ENCODE data around the gene PCLO.
"Not testable (repeated sequence)": the region's sequence is repeated elsewhere in the genome, so short reads cannot be mapped to it uniquely, and the experiment has no call there.

PCLO gene

GRCh38 chr7:83040484-83040883 lies 122.2 kb downstream of the PCLO start:
- no peak for DNase-seq (ENCODE audit: low read depth, low spot score)

GRCh38 chr7:83038787-83039186 lies 123.9 kb downstream of the PCLO start:
- no peak for DNase-seq (ENCODE audit: low read depth, low spot score)

GRCh38 chr7:83036721-83037380 lies 125.8 kb downstream of the PCLO start:
- no peak for DNase-seq (ENCODE audit: low read depth, low spot score)

DNA sequence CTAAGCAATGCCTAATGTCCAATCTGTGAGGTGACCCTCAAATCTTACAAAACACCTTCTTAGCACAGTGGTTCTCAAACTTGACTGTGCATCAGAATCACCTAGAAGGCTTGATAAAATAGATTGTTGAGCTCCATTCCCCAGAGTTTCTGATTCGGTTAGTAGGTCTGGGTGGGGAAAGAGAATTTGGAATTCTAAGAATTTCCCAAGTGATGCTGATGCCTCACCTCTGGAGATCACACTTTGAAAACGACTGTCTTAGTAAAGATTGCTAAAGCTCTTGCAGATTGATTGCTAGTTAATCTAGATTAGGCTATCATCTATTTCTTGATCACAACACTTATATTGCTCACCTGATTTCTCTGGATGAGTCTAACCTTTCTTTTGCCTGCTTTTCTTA lies 126.6 kb downstream of the PCLO start:
- no peak for DNase-seq (ENCODE audit: low read depth, low spot score)

DNA sequence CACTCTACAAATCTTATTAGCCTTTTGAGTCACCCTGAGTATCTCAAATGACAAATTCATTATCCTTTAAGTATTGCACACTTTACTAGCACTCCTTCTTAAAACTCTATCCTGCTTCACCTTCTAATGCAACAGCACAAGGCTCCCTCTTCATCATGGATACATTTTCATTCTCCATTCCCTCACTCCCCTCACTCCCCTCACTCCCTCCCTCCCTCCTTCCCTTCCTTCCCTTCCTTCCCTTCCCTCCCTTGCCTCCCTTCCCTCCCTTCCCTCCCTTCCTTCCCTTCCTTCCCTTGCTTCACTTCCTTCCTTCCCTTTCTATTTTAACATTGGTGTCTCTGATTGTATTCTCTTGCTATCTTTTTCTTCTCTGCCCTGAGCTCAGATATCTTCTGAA lies 130.5 kb downstream of the PCLO start:
- DNase-seq (ENCODE audit: low read depth, low spot score), result no peak

- DNase-seq (ENCODE audit: low read depth, low spot score), result not testable (repeated sequence)
These were observed 138.6 kb downstream of the PCLO start for GRCh38 chr7:83023817-83024665.

GRCh38 chr7:83021032-83021431 lies 141.7 kb downstream of the PCLO start:
- no peak for DNase-seq (ENCODE audit: low read depth, low spot score)

GRCh38 chr7:83020161-83020560 lies 142.5 kb downstream of the PCLO start:
- no peak for DNase-seq (ENCODE audit: low read depth, low spot score)

DNA sequence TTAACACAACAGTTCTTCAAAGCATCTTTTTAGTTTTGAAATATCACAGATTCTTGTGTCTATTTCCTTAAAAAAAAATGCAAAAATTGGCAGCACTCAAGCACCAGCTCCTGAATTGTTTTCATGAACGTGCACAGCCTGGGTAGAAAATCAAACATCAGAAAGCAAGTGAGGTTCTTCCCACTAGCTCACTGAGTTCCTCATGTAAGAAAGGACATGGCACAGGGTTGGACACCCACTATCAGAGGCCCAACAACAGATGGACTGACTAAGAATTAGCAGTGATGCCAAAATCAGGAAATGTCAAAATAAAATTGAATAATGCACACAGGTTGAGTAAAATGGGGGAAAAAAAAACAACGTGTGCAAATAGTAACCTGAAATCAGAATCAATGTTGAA lies 146.8 kb downstream of the PCLO start:
- no peak for DNase-seq (ENCODE audit: low read depth, low spot score)

DNA sequence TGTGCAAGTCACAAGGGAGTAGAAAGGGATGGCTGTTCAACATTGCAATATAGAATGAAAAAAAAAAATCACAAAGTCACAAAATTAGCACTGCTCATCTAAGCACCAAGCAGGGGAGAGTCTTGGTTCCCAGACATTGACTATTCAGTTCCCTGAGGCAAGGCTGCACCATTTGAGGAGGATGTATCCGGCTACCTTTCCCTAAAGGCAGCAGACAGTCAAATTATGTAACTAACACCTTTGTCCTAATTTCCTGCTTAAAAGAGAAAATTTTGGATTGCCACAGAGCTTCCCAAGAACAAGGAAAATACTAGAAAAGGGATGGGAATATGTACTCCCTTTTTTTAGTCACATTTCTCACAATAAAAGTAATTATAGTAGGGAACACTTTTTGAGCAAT lies 148.1 kb downstream of the PCLO start:
- DNase-seq (ENCODE audit: low read depth, low spot score), result no peak

DNA sequence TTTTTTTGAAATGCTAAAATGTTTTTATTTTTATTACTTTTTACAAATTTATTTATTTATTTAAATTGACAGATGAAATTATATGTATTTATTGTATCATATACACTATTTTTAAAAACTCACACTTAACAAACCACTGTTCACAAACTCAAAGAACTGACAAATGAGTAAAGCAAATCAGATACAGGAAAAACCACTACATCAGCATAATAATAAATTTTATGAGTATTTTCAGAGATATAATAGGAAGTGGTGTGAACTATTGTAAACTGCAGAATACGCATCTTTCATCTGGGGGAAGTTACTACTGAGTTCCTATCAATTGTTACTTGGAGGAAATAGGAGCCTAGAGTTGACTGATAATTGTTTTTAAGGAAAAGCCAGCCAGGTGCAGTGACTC lies 150.7 kb downstream of the PCLO start:
- DNase-seq (ENCODE audit: low read depth, low spot score), result no peak

DNA sequence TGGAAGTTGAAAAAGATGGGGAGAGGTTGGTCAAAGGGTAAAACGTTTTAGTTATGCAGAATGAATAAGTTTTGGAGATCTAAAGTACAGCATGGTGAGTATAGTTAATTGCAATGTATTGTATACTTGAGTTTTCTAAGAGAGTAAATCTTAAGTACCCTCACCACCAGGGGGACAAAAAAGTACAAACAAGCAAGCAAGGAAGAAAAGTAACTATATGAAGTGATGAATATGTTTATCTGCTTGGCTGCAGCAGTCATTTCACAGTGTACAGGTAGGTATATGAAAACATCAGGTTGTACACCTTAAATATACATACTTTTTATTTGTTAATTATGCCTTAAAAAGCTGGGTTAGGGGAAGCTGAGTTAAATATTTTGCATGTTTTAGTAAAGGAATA lies 157.3 kb downstream of the PCLO start:
- DNase-seq (ENCODE audit: low read depth, low spot score), result no peak

DNA sequence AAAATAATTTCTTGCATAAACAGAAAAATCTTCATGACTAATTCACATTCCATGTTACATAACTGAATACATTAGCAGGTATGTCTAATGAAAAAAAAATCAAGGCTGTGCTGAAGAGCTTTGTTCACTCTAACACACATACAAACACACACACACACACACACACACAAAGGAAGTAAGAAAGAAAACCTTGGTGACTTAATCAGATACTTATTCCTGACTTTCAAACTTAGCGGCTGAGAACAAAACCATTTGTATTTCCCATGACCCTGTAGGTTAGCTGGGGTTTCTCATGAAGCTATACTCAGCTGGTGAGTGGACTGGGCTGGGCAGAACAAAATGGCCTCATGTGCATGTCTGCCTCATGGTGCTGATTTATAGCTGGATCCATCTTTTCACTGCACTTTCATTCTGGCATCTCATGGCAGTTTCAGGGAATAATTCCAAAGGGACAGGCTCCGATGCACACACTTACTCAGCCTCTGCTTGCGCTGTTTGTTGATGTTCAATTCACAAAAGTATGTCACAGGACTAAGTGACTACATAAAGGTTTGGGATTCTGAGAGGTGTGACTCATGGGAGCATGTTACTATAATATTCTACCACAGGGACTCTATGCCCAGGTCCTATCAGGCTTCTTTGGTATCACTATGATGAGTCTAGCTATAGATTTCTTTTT lies 161.2 kb downstream of the PCLO start:
- no peak for DNase-seq (ENCODE audit: low read depth, low spot score)

DNA sequence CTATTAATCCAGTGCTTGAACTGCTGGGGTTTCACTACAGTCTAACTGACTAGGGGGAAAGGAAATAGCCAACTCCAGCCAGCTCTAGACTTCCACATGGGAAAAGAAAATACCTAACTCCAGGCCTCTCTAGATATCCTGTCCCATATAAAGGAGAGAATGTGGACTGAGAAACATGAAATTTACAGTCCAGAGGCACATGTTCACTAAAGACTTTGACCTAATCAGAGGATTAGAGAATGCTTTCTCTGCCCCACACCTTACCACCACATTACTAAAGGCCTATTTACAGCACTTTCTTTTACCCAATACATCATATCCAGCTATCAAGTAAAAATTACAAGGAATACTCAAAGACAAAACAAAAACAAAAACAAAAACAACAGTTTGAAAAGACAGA lies 164.2 kb downstream of the PCLO start:
- no peak for DNase-seq (ENCODE audit: low read depth, low spot score)

DNA sequence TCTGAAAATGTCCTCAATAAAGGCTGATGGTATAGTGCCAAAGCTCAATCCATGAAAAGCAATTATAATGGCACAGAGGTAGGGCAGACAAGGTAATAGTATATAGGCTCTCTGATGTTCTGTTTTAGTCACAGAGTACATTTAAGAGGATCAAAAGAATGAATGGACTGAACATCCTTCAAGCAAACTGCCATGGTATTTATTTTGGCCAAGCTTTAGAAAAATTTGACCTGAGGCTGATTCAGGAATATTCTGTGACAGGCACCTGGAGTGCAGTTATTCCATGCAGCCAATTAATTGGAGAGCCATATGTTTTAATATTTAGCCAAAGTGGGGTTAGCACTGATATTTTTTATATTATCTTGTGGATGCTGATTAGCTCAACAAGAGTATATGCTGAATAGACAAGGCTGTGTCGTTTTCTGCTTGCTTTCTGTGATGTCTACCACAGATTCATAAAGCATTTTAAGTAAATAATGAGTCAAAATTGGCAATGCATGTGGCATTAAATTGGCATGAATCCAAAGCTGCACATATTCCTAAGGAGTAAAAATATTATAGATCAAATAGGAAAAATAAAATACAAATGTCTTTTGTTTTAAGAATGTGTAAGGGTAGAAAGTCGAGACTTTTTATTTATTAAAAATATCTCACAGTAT lies 177.4 kb downstream of the PCLO start:
- no peak for DNase-seq (ENCODE audit: low read depth, low spot score)

GRCh38 chr7:82980130-82980788 lies 182.4 kb downstream of the PCLO start:
- DNase-seq (ENCODE audit: low read depth, low spot score), result no peak

DNA sequence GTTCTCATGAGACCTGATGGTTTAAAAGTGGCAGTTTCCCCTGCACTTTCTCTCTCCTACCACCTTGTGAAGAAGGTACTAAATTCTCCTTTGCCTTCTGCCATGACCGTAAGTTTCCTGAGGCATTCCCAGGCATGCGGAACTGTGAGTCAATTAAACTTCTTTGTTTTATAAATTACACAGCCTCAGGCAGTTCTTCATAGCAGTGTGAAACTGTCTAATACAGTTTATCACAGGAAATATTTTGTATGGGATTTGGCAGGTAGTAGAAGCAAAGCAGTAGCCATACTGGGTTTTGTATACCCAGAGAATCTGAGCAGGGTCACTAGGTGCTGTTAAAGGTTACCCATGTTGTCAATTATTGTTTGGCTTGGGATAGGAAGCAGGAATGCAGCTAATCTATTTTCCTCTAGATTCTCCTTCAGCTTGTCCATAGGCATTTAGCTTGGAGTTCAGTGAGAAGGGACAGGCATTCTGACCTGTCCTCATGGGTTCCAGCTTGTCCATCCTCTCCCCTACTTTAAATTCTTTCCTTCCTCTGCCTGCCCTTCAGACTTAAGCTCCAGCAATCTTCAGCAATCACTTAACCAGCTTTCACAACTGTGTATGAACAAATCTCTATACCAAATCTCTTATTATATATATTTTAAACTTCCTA lies 186.7 kb downstream of the PCLO start:
- DNase-seq (ENCODE audit: low read depth, low spot score), result no peak

DNA sequence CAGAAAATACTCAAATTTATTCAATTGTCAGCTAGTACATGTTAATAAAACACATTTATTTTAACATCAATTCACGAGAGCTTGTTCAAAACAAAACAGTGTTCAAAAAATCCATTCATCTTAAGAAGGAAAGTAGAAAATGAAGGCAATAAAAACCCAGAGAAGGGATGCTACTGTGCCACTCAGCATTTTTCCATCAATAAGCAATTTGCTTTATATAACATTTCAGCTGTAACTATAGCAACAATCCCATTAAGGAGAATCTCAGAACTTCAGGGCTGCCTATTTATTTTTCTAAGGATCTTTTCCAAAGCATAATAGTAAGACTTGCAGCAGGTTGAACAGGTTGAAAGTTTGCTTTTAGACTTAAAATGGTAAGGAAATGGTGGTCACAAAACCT lies 190.5 kb downstream of the PCLO start:
- no peak for DNase-seq (ENCODE audit: low read depth, low spot score)

- no peak for DNase-seq (ENCODE audit: low read depth, low spot score)
These were observed 197.3 kb downstream of the PCLO start for GRCh38 chr7:82965088-82966036.

Measured in activated CD4-positive, CD25-positive, alpha-beta regulatory T cell treated with anti-CD3 and anti-CD28 coated beads, Interleukin-2, amount 50 U/mL, for 16 hours (primary cell).